Muscle layer of colon (tissue), 2 donors: ENCODE measurements around the gene CACNA2D1.

Experiments used
- H3K27ac ChIP-seq: one replicate; pipeline ENCODE4 v1.7.0; 2013; ENCODE audit warnings: low read depth, mild to moderate bottlenecking, low read length, moderate library complexity
- H3K27me3 ChIP-seq, 2 donors: one replicate each; pipeline ENCODE4 v1.7.0; 2013; ENCODE audit warnings: low read length in 2 of 2, mild to moderate bottlenecking in 2 of 2; ENCODE audit not compliant: insufficient read depth in 2 of 2, control insufficient read depth in 1 of 2
- H3K36me3 ChIP-seq: one replicate; pipeline ENCODE4 v1.7.0; 2013; ENCODE audit warnings: mild to moderate bottlenecking, low read length; ENCODE audit not compliant: insufficient read depth
- H3K4me1 ChIP-seq: one replicate; pipeline ENCODE4 v1.7.0; 2013; ENCODE audit warnings: mild to moderate bottlenecking, low read length; ENCODE audit not compliant: insufficient read depth
- H3K4me3 ChIP-seq, 2 donors: one replicate each; pipeline ENCODE4 v1.7.0; 2013; ENCODE audit warnings: low read length in 2 of 2, low read depth in 1 of 2, mild to moderate bottlenecking in 1 of 2, moderate library complexity in 1 of 2
- H3K9ac ChIP-seq: one replicate; pipeline ENCODE4 v1.7.0; 2013; ENCODE audit warnings: low read length
- H3K9me3 ChIP-seq: one replicate; pipeline ENCODE4 v1.7.0; 2013; ENCODE audit warnings: mild to moderate bottlenecking, low read length
- donor health status: abdominal sarcoma.
- donor health status: Adenocarcinoma of cecum.

The CACNA2D1 gene

GRCh38 chr7:82175319-82175718 lies 268.3 kb downstream of the CACNA2D1 start:
- Histone ChIP-seq H3K9me3 (no peaks in the 10 kb centered on the region), H3K4me3 (no peak overlapping the region), H3K27ac (no peak overlapping the region), H3K4me1 (peaks cover 4% of the 10 kb centered on the region), H3K9ac (no peak overlapping the region), H3K36me3 (no peaks in the 10 kb centered on the region), H3K27me3 (no peaks in the 10 kb centered on the region)

- H3K9ac ChIP-seq = no peak overlapping the region
- no peaks in the 10 kb centered on the region for H3K36me3 ChIP-seq
- no peak overlapping the region for H3K4me3 ChIP-seq
- H3K27ac ChIP-seq = no peak overlapping the region
- no peaks in the 10 kb centered on the region for H3K9me3 ChIP-seq
- no peaks in the 10 kb centered on the region for H3K27me3 ChIP-seq
- peaks cover 4% of the 10 kb centered on the region for H3K4me1 ChIP-seq
These were observed 270.1 kb downstream of the CACNA2D1 start for GRCh38 chr7:82173400-82174021.

GRCh38 chr7:82172881-82173280 lies 270.7 kb downstream of the CACNA2D1 start:
- Histone ChIP-seq H3K36me3 (no peaks in the 10 kb centered on the region), H3K4me1 (peaks cover 4% of the 10 kb centered on the region), H3K9ac (no peak overlapping the region), H3K27me3 (no peaks in the 10 kb centered on the region), H3K4me3 (no peak overlapping the region), H3K27ac (no peak overlapping the region), H3K9me3 (no peaks in the 10 kb centered on the region)

DNA sequence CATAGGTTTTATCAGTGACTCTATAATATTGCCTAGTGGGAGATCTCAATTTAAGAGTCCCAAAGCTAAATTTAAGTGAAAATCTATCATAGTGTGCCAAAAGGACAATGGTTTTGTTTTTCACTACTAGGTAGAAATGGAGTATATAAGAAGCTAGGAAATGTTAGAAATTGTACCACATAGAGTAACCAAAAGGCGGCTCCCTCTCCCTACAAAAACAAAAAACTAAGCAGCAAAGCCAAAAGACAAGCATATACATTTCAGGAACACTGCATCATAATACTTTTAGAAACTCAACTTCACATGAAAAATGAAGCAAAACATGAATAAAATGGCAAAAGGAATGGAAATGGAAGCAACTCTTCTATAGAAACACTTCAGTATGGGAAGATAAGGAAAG lies 271.6 kb downstream of the CACNA2D1 start:
- Histone ChIP-seq H3K27me3 (no peaks in the 10 kb centered on the region), H3K9ac (no peak overlapping the region), H3K27ac (no peak overlapping the region), H3K36me3 (no peaks in the 10 kb centered on the region), H3K9me3 (no peaks in the 10 kb centered on the region), H3K4me3 (no peak overlapping the region), H3K4me1 (peaks cover 4% of the 10 kb centered on the region)

GRCh38 chr7:82167558-82168314 lies 275.8 kb downstream of the CACNA2D1 start:
- Histone ChIP-seq H3K4me1 (peaks cover 10% of the 10 kb centered on the region), H3K4me3 (no peak overlapping the region), H3K27ac (no peak overlapping the region), H3K9me3 (no peaks in the 10 kb centered on the region), H3K36me3 (no peaks in the 10 kb centered on the region), H3K9ac (no peak overlapping the region), H3K27me3 (no peaks in the 10 kb centered on the region)

DNA sequence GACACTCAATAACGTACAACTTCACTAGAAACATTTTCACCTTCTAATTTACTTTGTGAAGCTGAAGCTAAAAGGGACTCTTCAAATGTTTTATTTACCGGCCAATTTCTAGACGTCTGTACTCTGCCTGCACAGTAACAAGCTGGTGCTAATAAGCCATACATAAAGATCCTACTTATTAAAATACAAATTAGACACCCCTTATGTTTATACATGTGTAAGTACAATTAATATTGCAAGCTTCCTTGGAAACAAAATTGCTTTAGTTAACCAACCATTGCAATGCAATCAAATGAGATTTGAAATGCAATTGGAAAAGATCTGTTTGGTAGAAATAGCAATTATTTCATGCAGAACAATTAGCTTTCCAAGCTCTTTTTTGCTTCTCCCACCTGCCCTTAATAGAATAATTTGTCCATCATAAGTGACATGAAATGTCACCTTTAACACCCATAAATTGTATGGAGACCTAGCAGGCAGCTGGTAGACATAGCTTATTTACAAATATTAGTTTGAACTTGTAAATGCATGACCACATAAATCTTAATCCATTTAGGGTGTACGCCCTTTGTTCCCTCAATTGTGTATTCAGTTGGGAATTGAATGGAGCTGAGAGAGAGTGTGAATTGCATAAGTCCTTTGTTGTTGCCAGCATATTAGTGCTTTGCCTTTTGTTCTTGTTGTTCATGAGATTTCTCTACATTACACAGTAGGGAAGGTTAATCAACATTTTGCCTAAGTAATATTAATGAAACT lies 277.1 kb downstream of the CACNA2D1 start:
- no peak overlapping the region for H3K27ac ChIP-seq
- H3K9ac ChIP-seq = no peak overlapping the region
- no peaks in the 10 kb centered on the region for H3K9me3 ChIP-seq
- no peaks in the 10 kb centered on the region for H3K36me3 ChIP-seq
- no peak overlapping the region for H3K4me3 ChIP-seq
- peaks cover 10% of the 10 kb centered on the region for H3K4me1 ChIP-seq
- no peaks in the 10 kb centered on the region for H3K27me3 ChIP-seq

- Histone ChIP-seq H3K4me1 (peaks cover 10% of the 10 kb centered on the region), H3K4me3 (no peak overlapping the region), H3K9ac (no peak overlapping the region), H3K9me3 (no peaks in the 10 kb centered on the region), H3K27ac (no peak overlapping the region), H3K27me3 (no peaks in the 10 kb centered on the region), H3K36me3 (no peaks in the 10 kb centered on the region)
These were observed 278.8 kb downstream of the CACNA2D1 start for GRCh38 chr7:82164813-82165212.

- H3K9ac ChIP-seq = no peak overlapping the region
- H3K27me3 ChIP-seq = no peaks in the 10 kb centered on the region
- H3K9me3 ChIP-seq = no peaks in the 10 kb centered on the region
- H3K36me3 ChIP-seq = no peaks in the 10 kb centered on the region
- no peak overlapping the region for H3K4me3 ChIP-seq
- H3K4me1 ChIP-seq = peaks cover 10% of the 10 kb centered on the region
- H3K27ac ChIP-seq = no peak overlapping the region
These were observed 279.2 kb downstream of the CACNA2D1 start for GRCh38 chr7:82164410-82164809.

- no peaks in the 10 kb centered on the region for H3K27me3 ChIP-seq
- H3K27ac ChIP-seq = no peak overlapping the region
- H3K9ac ChIP-seq = no peak overlapping the region
- H3K36me3 ChIP-seq = no peaks in the 10 kb centered on the region
- no peak overlapping the region for H3K4me3 ChIP-seq
- H3K4me1 ChIP-seq = peaks cover 10% of the 10 kb centered on the region
- no peaks in the 10 kb centered on the region for H3K9me3 ChIP-seq
These were observed 280.0 kb downstream of the CACNA2D1 start for GRCh38 chr7:82163586-82163985.

GRCh38 chr7:82162289-82162688 lies 281.3 kb downstream of the CACNA2D1 start:
- Histone ChIP-seq H3K27me3 (no peaks in the 10 kb centered on the region), H3K36me3 (no peaks in the 10 kb centered on the region), H3K9me3 (no peaks in the 10 kb centered on the region), H3K27ac (no peak overlapping the region), H3K4me1 (peaks cover 12% of the 10 kb centered on the region), H3K9ac (no peak overlapping the region), H3K4me3 (no peak overlapping the region)

DNA sequence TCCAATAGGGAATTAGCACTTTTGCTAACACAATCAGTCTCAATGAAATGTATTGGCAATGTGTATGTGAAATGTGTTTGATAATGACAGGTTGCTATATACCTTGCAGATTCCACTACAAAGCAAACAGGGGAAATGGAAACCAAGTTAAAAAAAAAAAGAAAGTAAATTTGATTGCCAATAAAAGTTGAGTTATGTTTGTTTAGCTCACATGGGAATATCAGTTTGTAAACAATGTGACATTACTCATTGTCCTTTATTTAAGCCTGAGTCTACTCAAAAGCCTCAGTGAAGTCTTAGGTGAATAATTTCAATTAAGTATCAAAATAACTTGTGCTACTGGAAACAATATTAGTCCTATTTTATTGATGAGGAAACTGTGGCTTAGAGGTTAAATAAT lies 285.2 kb downstream of the CACNA2D1 start:
- Histone ChIP-seq H3K4me1 (peaks cover 6% of the 10 kb centered on the region), H3K27me3 (no peaks in the 10 kb centered on the region), H3K27ac (no peak overlapping the region)

More for the DNA sequence above, 285.2 kb downstream of the CACNA2D1 start:
- no peaks in the 10 kb centered on the region for H3K36me3 ChIP-seq
- no peak overlapping the region for H3K9ac ChIP-seq
- H3K4me3 ChIP-seq = no peak overlapping the region
- no peaks in the 10 kb centered on the region for H3K9me3 ChIP-seq
